COR-L47 (cell line): ENCODE measurements around the gene DUSP7.
"Not testable (repeated sequence)": the region's sequence is repeated elsewhere in the genome, so short reads cannot be mapped to it uniquely, and the experiment has no call there.

ENCODE experiments used
- DNase-seq: peaks from one replicate; lab custom pipeline; 2025; lab: John Stamatoyannopoulos, UW

Gene DUSP7

GRCh38 chr3:52046902-52047239 lies 9.5 kb downstream of the DUSP7 start:
- DNase-seq: no peak

DNA sequence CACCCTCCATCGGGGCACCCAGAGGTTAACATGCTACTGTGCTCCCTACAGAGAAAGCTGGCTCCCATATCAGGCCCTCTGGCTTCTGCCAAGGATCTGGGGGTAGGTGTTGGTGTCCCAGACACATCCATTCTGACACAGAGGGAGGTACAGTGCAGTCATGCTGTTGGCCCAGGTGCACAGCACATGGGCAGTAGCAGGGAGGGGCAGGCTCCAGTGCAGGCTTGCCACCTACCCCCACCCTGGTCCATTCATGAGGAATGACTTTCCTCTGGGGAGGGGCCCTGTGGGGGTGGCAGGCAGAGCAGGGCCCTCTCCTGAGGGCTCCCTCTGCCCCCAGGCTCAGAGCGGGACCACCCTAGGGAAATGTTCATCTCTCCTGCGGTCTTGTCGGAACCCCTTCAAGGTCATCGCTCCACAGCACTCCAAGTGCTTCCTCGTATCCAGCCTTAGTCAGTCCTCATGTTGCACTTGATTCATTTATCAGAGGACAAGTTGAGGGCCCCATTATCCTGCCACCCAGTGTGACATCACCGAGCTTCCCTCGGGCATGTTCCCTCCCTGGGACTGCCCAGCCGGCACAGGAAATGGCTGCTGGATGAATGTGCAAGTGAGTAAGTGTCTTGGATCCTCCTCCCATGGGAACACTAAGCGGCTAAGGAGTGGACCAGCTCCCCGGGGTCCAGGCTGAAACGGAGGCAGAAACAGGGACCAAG lies 10.0 kb downstream of the DUSP7 start:
- DNase-seq: no peak

DNA sequence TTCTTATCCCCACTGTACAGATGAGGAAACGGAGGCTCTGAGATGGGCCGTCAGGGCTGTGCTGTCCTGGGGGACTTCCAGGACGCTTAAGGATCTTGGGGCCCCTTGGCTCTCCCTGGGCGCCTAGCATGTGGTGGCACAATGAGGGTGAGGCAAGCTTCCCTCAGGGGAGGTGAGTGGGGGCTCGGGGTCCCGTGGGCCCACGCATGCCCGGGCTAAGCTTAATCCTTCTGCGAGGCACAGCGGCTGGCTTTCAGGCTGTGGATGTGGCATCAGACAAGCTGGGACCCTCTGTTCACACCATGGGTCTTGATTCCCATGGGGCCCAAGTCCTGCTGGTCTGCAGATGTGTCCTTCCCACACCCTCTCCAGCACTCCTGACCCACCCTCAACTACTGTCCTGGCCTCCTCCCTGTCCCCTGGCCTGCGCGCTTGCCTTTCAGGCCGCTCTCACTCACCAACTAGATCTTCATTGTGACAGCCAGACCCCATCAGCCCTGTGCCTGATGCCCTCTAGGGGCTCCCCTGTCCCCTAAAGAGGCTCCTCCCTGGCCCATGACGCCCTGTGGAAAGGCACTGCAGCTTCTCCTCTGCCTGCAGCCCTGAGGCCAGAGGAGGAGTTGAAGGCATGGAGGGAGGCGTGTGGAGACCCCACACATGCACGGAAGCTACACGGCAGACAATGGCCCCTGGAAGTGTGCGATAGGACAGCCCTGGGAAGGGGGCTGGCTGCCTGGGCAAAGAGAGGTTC lies 11.3 kb downstream of the DUSP7 start:
- no peak for DNase-seq

- no peak for DNase-seq
Measured at GRCh38 chr3:52043750-52044149, 12.6 kb downstream of the DUSP7 start.

DNA sequence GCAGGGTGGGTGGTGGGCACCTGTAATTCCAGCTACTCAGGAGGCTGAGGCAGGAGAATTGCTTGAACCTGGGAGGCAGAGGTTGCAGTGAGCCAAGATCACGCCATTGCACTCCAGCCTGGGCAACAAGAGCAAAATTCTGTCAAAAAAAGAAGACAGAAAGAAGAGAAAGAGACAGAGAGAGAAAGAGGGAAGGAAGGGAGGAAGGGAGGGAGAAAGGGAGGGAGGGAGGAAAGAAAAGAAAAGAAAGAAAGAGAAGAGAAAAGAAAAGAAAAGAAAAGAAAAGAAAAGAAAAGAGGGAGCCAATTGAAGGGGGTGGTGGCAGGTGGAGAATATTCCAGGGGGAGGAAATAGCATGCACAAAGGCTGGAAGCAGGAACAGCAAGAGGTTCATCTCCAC lies 13.3 kb downstream of the DUSP7 start:
- DNase-seq: not testable (repeated sequence)

DNA sequence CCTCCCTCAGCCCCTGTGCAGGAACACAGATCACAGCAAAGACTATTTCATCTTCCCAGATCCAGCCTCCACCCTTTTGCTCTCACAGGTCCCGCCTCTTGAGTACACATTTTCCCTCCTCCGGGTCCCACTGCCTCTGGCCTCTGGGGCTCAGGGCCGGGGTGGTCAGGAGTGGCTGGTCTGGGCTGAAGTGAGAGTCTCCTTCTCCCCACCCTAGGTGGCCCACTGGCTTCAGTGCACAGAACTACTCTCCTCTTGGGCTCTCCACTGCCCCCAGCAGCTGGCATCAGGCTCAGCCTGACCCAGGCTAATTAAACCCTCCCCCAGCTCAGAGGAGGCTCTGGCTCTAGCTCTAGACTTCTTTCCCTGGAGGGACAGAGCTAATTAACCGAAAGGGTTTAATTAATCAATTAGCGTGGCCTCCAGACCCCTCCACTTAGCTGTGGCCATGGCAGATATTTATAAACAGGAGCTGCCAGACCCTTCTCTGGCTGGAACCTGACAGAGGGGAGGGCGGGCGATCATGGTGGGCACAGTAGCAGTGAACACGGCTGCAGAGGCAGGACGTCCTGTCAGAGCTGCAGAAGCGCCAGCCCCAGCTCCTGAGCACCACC lies 15.1 kb downstream of the DUSP7 start:
- DNase-seq: no peak

- DNase-seq: no peak
Measured at GRCh38 chr3:52040600-52040999, 15.8 kb downstream of the DUSP7 start.

- no peak for DNase-seq
Measured at GRCh38 chr3:52039846-52040245, 16.5 kb downstream of the DUSP7 start.

- no peak for DNase-seq
Measured at GRCh38 chr3:52039426-52039825, 16.9 kb downstream of the DUSP7 start.

DNA sequence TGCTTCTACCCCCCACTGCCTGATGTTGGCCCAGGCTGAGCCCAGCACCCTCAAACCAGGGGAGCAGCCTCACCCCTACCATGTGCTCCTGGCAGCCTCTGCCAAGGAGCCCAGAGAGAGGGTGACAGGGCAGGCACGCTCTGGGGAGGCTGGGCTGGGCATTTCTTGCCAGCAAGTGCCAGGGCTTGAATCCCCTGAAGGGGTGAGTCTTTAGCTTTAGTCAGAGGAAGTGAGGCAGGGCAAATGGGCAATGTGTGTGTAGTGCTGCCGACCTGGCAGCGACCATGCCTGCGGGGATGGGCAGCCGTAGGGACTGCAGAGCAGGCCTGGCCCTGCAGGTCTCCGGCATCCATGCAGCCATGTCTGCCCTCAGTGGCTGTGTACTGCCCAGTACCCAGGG lies 18.1 kb downstream of the DUSP7 start:
- no peak for DNase-seq

DNA sequence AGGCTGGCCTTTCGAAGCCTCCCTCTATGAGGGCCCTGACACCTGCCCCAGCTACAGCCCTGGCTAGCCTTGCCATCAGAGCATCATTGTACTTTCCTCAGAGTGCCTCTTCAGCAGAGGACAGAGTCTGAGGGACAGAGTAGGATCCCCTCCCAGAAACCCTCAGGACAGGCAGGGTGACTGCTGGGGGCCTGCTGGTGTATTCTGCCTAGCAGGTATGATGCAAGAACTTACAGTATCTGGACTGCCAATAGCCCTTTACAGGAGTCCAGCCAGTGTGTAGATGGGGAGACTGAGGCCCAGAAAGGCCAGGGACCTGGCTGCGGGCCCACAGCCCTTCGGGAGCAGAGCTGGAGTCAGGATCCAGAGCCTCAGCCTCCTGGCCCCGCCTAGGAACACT lies 19.1 kb downstream of the DUSP7 start:
- no peak for DNase-seq

DNA sequence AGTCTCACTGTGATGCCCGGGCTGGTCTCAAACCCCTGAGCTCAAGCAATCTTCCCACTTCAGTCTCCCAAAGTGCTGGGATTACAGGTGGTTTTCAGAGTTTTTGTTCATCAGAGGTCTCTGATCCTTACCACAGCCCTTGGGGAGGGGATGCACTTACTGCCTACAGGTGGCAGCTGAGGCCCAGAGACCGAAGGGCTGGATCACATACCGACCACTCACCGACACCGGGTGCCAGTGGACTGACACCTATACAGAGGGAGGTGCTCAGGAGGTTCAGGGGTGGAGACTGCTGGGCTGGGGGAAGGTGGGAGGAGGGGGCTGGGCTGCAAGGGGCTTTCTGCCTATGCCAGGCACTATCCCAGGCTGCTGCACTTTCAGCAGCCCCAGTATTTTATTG lies 19.5 kb downstream of the DUSP7 start:
- DNase-seq: no peak

- no peak for DNase-seq
Measured at GRCh38 chr3:52036222-52036694, 20.1 kb downstream of the DUSP7 start.

- no peak for DNase-seq
Measured at GRCh38 chr3:52034651-52035050, 21.7 kb downstream of the DUSP7 start.

DNA sequence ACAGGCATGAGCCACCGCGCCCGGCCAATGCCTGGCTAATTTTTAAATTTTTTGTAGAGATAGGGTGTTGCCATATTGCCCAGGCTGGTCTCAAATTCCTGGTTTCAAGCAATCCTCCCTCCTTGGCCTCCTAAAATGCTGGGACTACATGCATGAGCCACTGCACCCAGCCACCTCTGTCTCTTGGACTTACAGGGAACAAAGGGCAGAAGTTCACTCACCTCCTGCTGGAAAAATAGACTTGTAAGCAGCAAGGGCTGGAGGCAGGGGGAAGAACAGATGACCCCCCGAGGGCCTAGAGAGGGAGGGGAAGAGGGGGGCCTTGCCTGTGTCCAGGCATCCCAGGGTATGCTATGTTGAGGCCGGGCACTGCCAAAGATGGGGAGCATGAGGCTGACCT lies 22.2 kb downstream of the DUSP7 start:
- DNase-seq: no peak

DNA sequence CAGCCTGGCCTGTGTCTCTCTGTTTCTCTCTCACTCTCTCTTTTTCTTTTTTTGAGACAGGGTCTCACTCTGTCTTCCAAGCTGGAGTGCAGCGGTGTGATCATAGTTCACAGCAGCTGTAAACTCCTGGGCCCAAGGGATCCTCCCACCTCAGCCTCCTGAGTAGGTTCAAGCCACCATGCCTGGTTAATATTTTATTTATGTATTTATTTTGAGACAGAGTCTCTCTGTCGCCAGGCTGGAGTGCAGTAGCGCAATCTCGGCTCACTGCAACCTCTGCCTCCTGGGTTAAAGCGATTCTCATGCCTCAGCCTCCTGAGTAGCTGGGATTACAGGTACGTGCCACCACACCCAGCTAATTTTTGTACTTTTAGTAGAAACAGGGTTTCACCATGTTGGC lies 22.6 kb downstream of the DUSP7 start:
- not testable (repeated sequence) for DNase-seq

DNA sequence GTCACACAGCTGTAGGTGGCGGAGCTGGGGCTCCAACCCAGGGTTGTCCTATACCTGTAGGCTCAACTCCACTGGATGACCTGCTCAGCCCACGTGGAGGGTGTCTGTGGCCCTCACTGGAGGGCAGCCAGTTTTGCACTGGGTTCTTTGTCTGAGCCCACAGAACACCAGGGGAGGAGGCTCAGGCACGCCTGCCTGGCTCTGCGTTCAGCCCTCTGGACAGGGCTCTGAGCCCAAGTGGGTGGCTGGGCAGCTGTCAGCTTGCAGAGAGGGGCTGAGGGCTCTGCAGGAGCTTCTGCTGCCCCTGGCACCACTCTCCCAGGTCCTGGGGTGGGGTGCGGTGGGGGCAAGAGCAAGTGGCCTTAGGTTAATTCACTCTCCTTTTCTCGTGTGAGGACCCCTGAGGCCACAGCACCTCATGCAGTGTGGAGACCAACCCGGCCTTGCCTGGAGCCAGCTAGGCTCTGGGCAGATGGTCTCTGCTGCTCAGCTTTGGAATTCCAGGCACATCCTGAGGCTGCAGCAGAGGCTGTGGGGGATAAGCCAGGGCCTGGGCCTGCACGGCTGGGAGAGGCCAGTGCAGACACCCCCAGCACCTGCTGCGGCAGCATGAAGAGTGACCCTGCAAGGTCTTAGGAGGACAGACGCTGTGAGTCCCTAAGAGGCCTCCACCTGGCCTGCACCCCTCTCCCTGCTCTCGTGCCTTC lies 23.5 kb downstream of the DUSP7 start:
- DNase-seq: no peak

- no peak for DNase-seq
Measured at GRCh38 chr3:52031896-52032295, 24.5 kb downstream of the DUSP7 start.

DNA sequence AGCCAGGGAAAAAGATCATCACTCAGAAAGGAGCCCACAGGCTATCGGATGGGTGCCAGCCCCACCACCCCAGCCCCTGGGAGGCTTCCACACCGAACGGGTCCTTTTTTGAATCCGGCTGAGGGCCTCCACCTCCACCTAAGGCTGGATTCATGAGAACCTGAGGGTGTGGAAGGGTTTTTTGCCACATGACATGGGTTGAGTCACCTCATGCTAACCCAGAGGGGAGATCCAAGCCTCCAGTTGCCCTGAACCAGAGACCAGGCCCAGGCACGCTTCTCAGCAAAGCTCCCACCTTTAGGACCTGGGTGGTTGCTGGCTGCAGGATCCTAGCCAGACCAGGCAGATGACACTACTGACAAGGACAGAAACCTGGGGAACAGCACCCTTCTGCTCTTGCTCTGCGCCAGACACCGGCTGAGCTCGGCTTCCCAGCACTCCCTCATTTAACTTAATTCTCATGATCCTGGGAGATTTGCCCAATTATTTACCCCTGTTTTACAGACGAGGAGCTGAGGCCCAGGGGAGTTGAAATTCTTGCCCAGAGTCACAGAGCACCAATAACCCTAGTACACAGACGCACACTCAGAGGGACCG lies 25.6 kb downstream of the DUSP7 start:
- DNase-seq: no peak

GRCh38 chr3:52029535-52029934 lies 26.8 kb downstream of the DUSP7 start:
- DNase-seq: no peak

- DNase-seq: no peak
Measured at GRCh38 chr3:52029053-52029452, 27.3 kb downstream of the DUSP7 start.

- DNase-seq: no peak
Measured at GRCh38 chr3:52028572-52028971, 27.8 kb downstream of the DUSP7 start.
